ENCODE measurements around the gene HAVCR2. TPM values are rescaled to one million over a fixed set of nuclear protein-coding genes. Genes with fewer than 3 reads are reported as not detected.

HAVCR2 gene
- total RNA-seq, 1 donor from 2014 or later, result 0.21 TPM

GRCh38 chr5:157121709-157122108, 12.9 kb upstream of the HAVCR2 start:
- H3K4me3 Mint-ChIP-seq (ENCODE audit: unreplicated experiment), result no peak overlapping the region
- H3K4me1 Mint-ChIP-seq (ENCODE audit: unreplicated experiment), result no peaks in the 10 kb centered on the region
- no peak for TF ChIP-seq CTCF (IDR thresholded peaks at IDR 0.05)
- H3K27ac Mint-ChIP-seq (ENCODE audit: unreplicated experiment), result no peak overlapping the region
- no peaks in the 10 kb centered on the region for H3K36me3 Mint-ChIP-seq (ENCODE audit: unreplicated experiment)
- peaks cover 7% of the 10 kb centered on the region for H3K27me3 Mint-ChIP-seq (ENCODE audit: unreplicated experiment)
- H3K9me3 Mint-ChIP-seq (ENCODE audit: unreplicated experiment), result peaks cover 21% of the 10 kb centered on the region
- DNase-seq (ENCODE audit: extremely low spot score, unreplicated experiment), result no peak

GRCh38 chr5:157120102-157120501, 11.3 kb upstream of the HAVCR2 start:
- Mint-ChIP-seq H3K27ac (ENCODE audit: unreplicated experiment) (no peak overlapping the region), H3K36me3 (ENCODE audit: unreplicated experiment) (no peaks in the 10 kb centered on the region), H3K9me3 (ENCODE audit: unreplicated experiment) (peaks cover 21% of the 10 kb centered on the region), H3K27me3 (ENCODE audit: unreplicated experiment) (no peaks in the 10 kb centered on the region), H3K4me3 (ENCODE audit: unreplicated experiment) (no peak overlapping the region), H3K4me1 (ENCODE audit: unreplicated experiment) (no peaks in the 10 kb centered on the region)
- TF ChIP-seq CTCF (IDR thresholded peaks at IDR 0.05), result no peak
- no peak for DNase-seq (ENCODE audit: extremely low spot score, unreplicated experiment)

GRCh38 chr5:157116483-157116954, 7.7 kb upstream of the HAVCR2 start:
- no peaks in the 10 kb centered on the region for H3K27me3 Mint-ChIP-seq (ENCODE audit: unreplicated experiment)
- no peak overlapping the region for H3K27ac Mint-ChIP-seq (ENCODE audit: unreplicated experiment)
- no peak overlapping the region for H3K4me3 Mint-ChIP-seq (ENCODE audit: unreplicated experiment)
- DNase-seq (ENCODE audit: extremely low spot score, unreplicated experiment), result no peak
- H3K36me3 Mint-ChIP-seq (ENCODE audit: unreplicated experiment), result no peaks in the 10 kb centered on the region
- H3K9me3 Mint-ChIP-seq (ENCODE audit: unreplicated experiment), result peaks cover 6% of the 10 kb centered on the region
- no peak for TF ChIP-seq CTCF (IDR thresholded peaks at IDR 0.05)
- H3K4me1 Mint-ChIP-seq (ENCODE audit: unreplicated experiment), result no peaks in the 10 kb centered on the region

- Mint-ChIP-seq H3K4me1 (ENCODE audit: unreplicated experiment) (no peaks in the 10 kb centered on the region), H3K4me3 (ENCODE audit: unreplicated experiment) (no peak overlapping the region), H3K27me3 (ENCODE audit: unreplicated experiment) (no peaks in the 10 kb centered on the region), H3K36me3 (ENCODE audit: unreplicated experiment) (no peaks in the 10 kb centered on the region), H3K9me3 (ENCODE audit: unreplicated experiment) (no peaks in the 10 kb centered on the region), H3K27ac (ENCODE audit: unreplicated experiment) (no peak overlapping the region)
- no peak for DNase-seq (ENCODE audit: extremely low spot score, unreplicated experiment)
- no peak for TF ChIP-seq CTCF (IDR thresholded peaks at IDR 0.05)
Measured at GRCh38 chr5:157115502-157115901, 6.7 kb upstream of the HAVCR2 start.

GRCh38 chr5:157115012-157115411, 6.2 kb upstream of the HAVCR2 start:
- H3K4me3 Mint-ChIP-seq (ENCODE audit: unreplicated experiment), result no peak overlapping the region
- H3K27me3 Mint-ChIP-seq (ENCODE audit: unreplicated experiment), result no peaks in the 10 kb centered on the region
- DNase-seq (ENCODE audit: extremely low spot score, unreplicated experiment), result no peak
- TF ChIP-seq CTCF (IDR thresholded peaks at IDR 0.05), result no peak
- no peaks in the 10 kb centered on the region for H3K4me1 Mint-ChIP-seq (ENCODE audit: unreplicated experiment)
- no peaks in the 10 kb centered on the region for H3K9me3 Mint-ChIP-seq (ENCODE audit: unreplicated experiment)
- H3K27ac Mint-ChIP-seq (ENCODE audit: unreplicated experiment), result no peak overlapping the region
- no peaks in the 10 kb centered on the region for H3K36me3 Mint-ChIP-seq (ENCODE audit: unreplicated experiment)

Measured in osteocyte (in vitro differentiated cells).